ENCODE data around the gene ZFAND3. TPM values are rescaled to one million over a fixed set of nuclear protein-coding genes. Genes with fewer than 3 reads are reported as not detected.

ZFAND3 gene
- polyA plus RNA-seq, 1 of the 3 experiments (the other 2 are of a cell fraction): 16.7 TPM

DNA sequence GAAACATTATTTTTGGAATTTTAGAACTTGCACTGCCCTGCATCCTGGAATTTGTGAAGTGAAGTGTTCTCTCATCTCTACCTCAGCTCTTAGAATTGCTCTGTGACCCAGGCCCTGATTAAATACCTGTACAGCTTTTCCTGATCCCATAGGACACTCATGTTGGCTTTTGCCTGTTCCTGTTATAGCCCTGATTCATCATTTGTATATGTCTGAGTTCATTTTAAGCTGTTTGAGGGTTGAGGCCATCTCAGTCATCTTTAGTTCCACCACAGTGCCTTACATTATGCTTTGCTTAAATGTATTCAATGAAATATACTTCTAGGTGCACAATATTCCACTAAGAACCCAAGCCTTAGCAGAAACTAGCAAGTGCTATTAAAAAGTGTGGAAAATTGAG, 26.4 kb downstream of the ZFAND3 start (continued):
- no peak for TF ChIP-seq ZBTB33 (IDR thresholded peaks at IDR 0.05; ENCODE audit: borderline replicate concordance, low read depth)
- TF ChIP-seq GABPA (IDR thresholded peaks at IDR 0.05; ENCODE audit: low read depth): no peak
- no peak for TF ChIP-seq POLR2AphosphoS5 (IDR thresholded peaks at IDR 0.05; ENCODE audit: low read depth, low read length)
- no peak for TF ChIP-seq SMC3 (IDR thresholded peaks at IDR 0.05; ENCODE audit: low read depth, low read length)

GRCh38 chr6:37847704-37848103, 28.2 kb downstream of the ZFAND3 start:
- Histone ChIP-seq H3K27me3 (ENCODE audit: insufficient read depth) (no peaks in the 10 kb centered on the region), H3K4me1 (ENCODE audit: control insufficient read depth in 1 of 2, insufficient read depth in 2 of 2, low read depth in 1 of 2, low read length in 1 of 2) (0 out of 4 replicates have a peak, but pooled peaks cover 0 to 4% of the 10 kb centered on the region in 2 experiments), H2AFZ (ENCODE audit: low read depth) (no peak overlapping the region), H3F3A (replicated peaks; ENCODE audit: insufficient read depth) (no peaks in the 10 kb centered on the region), H3K9me2 (no peaks in the 10 kb centered on the region), H3K9me3 (no peaks in the 10 kb centered on the region), H3K9ac (no peak overlapping the region), H3K4me3 (ENCODE audit: low read depth in 2 of 2, low read length in 1 of 2) (no peak overlapping the region), H3K79me2 (ENCODE audit: insufficient read depth) (peaks cover 100% of the 10 kb centered on the region), H3K4me2 (no peak overlapping the region), H3K27ac (ENCODE audit: low read depth in 2 of 2, low read length in 1 of 2) (no peak overlapping the region), H3K36me3 (replicated peaks in 1 of 2; ENCODE audit: control insufficient read depth in 1 of 2, insufficient read depth in 2 of 2, low read length in 1 of 2) (peaks cover 0 to 3% of the 10 kb centered on the region in 2 experiments), H4K20me1 (ENCODE audit: insufficient read depth) (peaks cover 100% of the 10 kb centered on the region)
- 96% methylated on average over 3 of the region's 3 CpGs for WGBS (ENCODE audit: low lambda C conversion rate)
- ChIA-PET CTCF (interaction anchor here (1.0 to 2.7 kb wide), 3 partner anchors 10 to 12 kb away, joined by 3 to 12 read pairs (median 5); no protein-coding TSS in a partner anchor), POLR2A (no interaction called here)
- no peak for DNase-seq
- no peak for TF ChIP-seq TCF12 (IDR thresholded peaks at IDR 0.05)
- TF ChIP-seq CTCF (IDR thresholded peaks at IDR 0.05): no peak
- TF ChIP-seq RAD21 (IDR thresholded peaks at IDR 0.05; ENCODE audit: low read length): no peak
- no peak for TF ChIP-seq YY1 (IDR thresholded peaks at IDR 0.05; ENCODE audit: low read depth)
- no peak for TF ChIP-seq PBX3 (IDR thresholded peaks at IDR 0.05)
- no peak for TF ChIP-seq SIN3A (IDR thresholded peaks at IDR 0.05; ENCODE audit: borderline replicate concordance, low read depth, low read length)

DNA sequence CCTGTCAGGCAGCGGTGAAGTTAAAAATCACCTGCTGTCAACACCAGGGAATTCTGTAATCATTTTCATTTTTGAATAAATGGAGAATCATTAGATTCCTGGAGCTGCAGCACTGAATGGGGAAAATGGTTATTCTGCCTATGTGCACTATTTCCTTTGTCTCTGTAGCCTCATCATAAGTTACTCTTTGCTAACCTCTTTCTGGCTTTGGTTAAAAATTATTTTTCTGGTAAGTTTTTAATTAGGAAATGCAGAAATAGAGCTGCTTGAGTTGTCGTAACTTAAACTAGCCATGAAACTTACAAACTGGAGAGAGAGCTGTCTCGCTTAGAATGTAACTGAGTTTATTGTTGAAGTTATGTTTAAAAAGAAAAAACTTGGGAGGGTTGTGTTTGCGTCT, 28.8 kb downstream of the ZFAND3 start:
- Histone ChIP-seq H3K9me3 (no peaks in the 10 kb centered on the region), H3K9me2 (no peaks in the 10 kb centered on the region), H3K4me1 (ENCODE audit: control insufficient read depth in 1 of 2, insufficient read depth in 2 of 2, low read depth in 1 of 2, low read length in 1 of 2) (0 out of 4 replicates have a peak, but pooled peaks cover 0 to 4% of the 10 kb centered on the region in 2 experiments), H3K4me3 (ENCODE audit: low read depth in 2 of 2, low read length in 1 of 2) (no peak overlapping the region), H3F3A (replicated peaks; ENCODE audit: insufficient read depth) (no peaks in the 10 kb centered on the region), H3K36me3 (replicated peaks in 1 of 2; ENCODE audit: control insufficient read depth in 1 of 2, insufficient read depth in 2 of 2, low read length in 1 of 2) (peaks cover 0 to 3% of the 10 kb centered on the region in 2 experiments), H4K20me1 (ENCODE audit: insufficient read depth) (peaks cover 100% of the 10 kb centered on the region), H3K79me2 (ENCODE audit: insufficient read depth) (peaks cover 100% of the 10 kb centered on the region), H3K27me3 (ENCODE audit: insufficient read depth) (no peaks in the 10 kb centered on the region), H3K9ac (no peak overlapping the region), H3K27ac (ENCODE audit: low read depth in 2 of 2, low read length in 1 of 2) (no peak overlapping the region), H3K4me2 (no peak overlapping the region), H2AFZ (ENCODE audit: low read depth) (no peak overlapping the region)
- DNase-seq: no peak
- POLR2A ChIA-PET: no interaction called here
- CTCF ChIA-PET: interaction anchor here (1.0 to 1.2 kb wide), 2 partner anchors 10 to 11 kb away, joined by 3 to 5 read pairs; no protein-coding TSS in a partner anchor
- whole genome bisulfite sequencing (ENCODE audit: low lambda C conversion rate): 96% methylated on average over 4 of the region's 4 CpGs
- TF ChIP-seq NFIC (IDR thresholded peaks at IDR 0.05; ENCODE audit: borderline replicate concordance) (no peak), SMC3 (IDR thresholded peaks at IDR 0.05; ENCODE audit: low read depth, low read length) (no peak), FOXM1 (IDR thresholded peaks at IDR 0.05; ENCODE audit: low read depth) (no peak), CTCF (IDR thresholded peaks at IDR 0.05) (no peak), GATA2 (CRISPR knock-in tag; IDR thresholded peaks at IDR 0.05) (no peak), JUND (IDR thresholded peaks at IDR 0.05) (no peak), CHD2 (IDR thresholded peaks at IDR 0.05; ENCODE audit: low read length, partially characterized antibody) (no peak), FOSL2 (IDR thresholded peaks at IDR 0.05; ENCODE audit: borderline replicate concordance, low read depth) (no peak), SIN3A (IDR thresholded peaks at IDR 0.05; ENCODE audit: borderline replicate concordance, low read depth, low read length) (no peak), RAD21 (IDR thresholded peaks at IDR 0.05; ENCODE audit: low read length) (no peak), NRF1 (IDR thresholded peaks at IDR 0.05; ENCODE audit: low read depth, low read length) (no peak), MXI1 (IDR thresholded peaks at IDR 0.05; ENCODE audit: low read depth, low read length) (no peak), POLR2AphosphoS5 (IDR thresholded peaks at IDR 0.05; ENCODE audit: low read depth, low read length) (no peak)

All from SK-N-SH (cell line).